Liver (tissue), 9 donors: ENCODE results near the gene ZNF57. TPM values are rescaled to one million over a fixed set of nuclear protein-coding genes. Genes with fewer than 3 reads are reported as not detected.

Source experiments
- DNase-seq: peaks from one replicate; pipeline ENCODE4 v3.0.0-alpha.2; 2017; ENCODE audit warnings: low spot score
- H3K27ac ChIP-seq, 2 donors: one replicate each; pipeline ENCODE4 v1.7.0; 2013; ENCODE audit warnings: inconsistent platforms in 2 of 2, low read length in 2 of 2, control low read depth in 1 of 2, low read depth in 1 of 2, mild to moderate bottlenecking in 1 of 2
- H3K27me3 ChIP-seq, 4 donors: one replicate each; pipeline versions ENCODE4 v1.6.1 to v1.7.0; 2013; ENCODE audit warnings: low read length in 3 of 4, inconsistent platforms in 1 of 4, mild to moderate bottlenecking in 1 of 4, moderate library complexity in 1 of 4; ENCODE audit not compliant: control insufficient read depth in 4 of 4, insufficient read depth in 4 of 4
- H3K36me3 ChIP-seq, 4 donors: one replicate each; pipeline versions ENCODE4 v1.6.1 to v1.7.0; 2013; ENCODE audit warnings: low read length in 3 of 4, mild to moderate bottlenecking in 3 of 4, low read depth in 1 of 4, moderate library complexity in 1 of 4; ENCODE audit not compliant: control insufficient read depth in 4 of 4, insufficient read depth in 3 of 4
- H3K4me1 ChIP-seq, 4 donors: one replicate each; pipeline versions ENCODE4 v1.6.1 to v1.7.0; 2013; ENCODE audit warnings: low read length in 3 of 4, mild to moderate bottlenecking in 3 of 4, moderate library complexity in 1 of 4; ENCODE audit not compliant: control insufficient read depth in 4 of 4, insufficient read depth in 4 of 4
- H3K4me3 ChIP-seq, 3 donors: one replicate each; pipeline versions ENCODE4 v1.6.1 to v1.7.0; 2013; ENCODE audit warnings: low read length in 3 of 3, control low read depth in 1 of 3, low read depth in 1 of 3, mild to moderate bottlenecking in 1 of 3
- H3K9ac ChIP-seq, 2 donors: one replicate each; pipeline ENCODE4 v1.7.0; 2013; ENCODE audit warnings: low read length in 2 of 2, mild to moderate bottlenecking in 2 of 2, moderate library complexity in 2 of 2, control low read depth in 1 of 2, low read depth in 1 of 2
- H3K9me3 ChIP-seq, 4 donors: one replicate each; pipeline versions ENCODE4 v1.6.1 to v1.7.0; 2013; ENCODE audit warnings: low read length in 3 of 4; ENCODE audit not compliant: control insufficient read depth in 4 of 4
- CTCF ChIP-seq: fragments of 150-350 bp; IDR thresholded peaks from 2 replicates; pipeline ENCODE4 v1.5.1; 2017; ENCODE audit warnings: improper control_type of control experiment, low read depth, low read length; ENCODE audit not compliant: missing input control
- EGR1 ChIP-seq, 2 donors: IDR thresholded peaks; 2 replicates each; pipeline ENCODE4 v1.6.1; 2016 to 2018; ENCODE audit warnings: antibody characterized with exemption in 2 of 2, low read depth in 2 of 2
- FOXA1 ChIP-seq: IDR thresholded peaks from 2 replicates; pipeline ENCODE4 v1.6.1; 2016; ENCODE audit warnings: antibody characterized with exemption
- FOXA2 ChIP-seq: IDR thresholded peaks from 2 replicates; pipeline ENCODE4 v1.6.1; 2016; ENCODE audit warnings: antibody characterized with exemption
- GABPA ChIP-seq, 2 donors: IDR thresholded peaks in 1 of 2; conservative IDR thresholded peaks in 1 of 2; 2 replicates each; pipeline ENCODE4 v1.6.1; 2016; ENCODE audit warnings: antibody characterized with exemption in 2 of 2, mild to moderate bottlenecking in 1 of 2, moderate library complexity in 1 of 2
- HNF4A ChIP-seq, 2 donors: conservative IDR thresholded peaks; 2 replicates each; pipeline ENCODE4 v1.6.1; 2016; ENCODE audit warnings: antibody characterized with exemption in 2 of 2, mild to moderate bottlenecking in 2 of 2
- HNF4G ChIP-seq: IDR thresholded peaks from 2 replicates; pipeline ENCODE4 v1.6.1; 2016; ENCODE audit warnings: antibody characterized with exemption
- JUND ChIP-seq, 2 donors: IDR thresholded peaks; 2 replicates each; pipeline ENCODE4 v1.6.1; 2016; ENCODE audit warnings: antibody characterized with exemption in 2 of 2
- MAX ChIP-seq: IDR thresholded peaks from 2 replicates; pipeline ENCODE4 v1.6.1; 2016; ENCODE audit warnings: antibody characterized with exemption
- NR2F2 ChIP-seq: IDR thresholded peaks from 2 replicates; pipeline ENCODE4 v1.6.1; 2016; ENCODE audit warnings: antibody characterized with exemption
- RAD21 ChIP-seq, 2 donors: IDR thresholded peaks; 2 replicates each; pipeline ENCODE4 v1.6.1; 2016; ENCODE audit warnings: antibody characterized with exemption in 2 of 2, mild to moderate bottlenecking in 2 of 2
- RXRA ChIP-seq, 2 donors: IDR thresholded peaks; 2 replicates each; pipeline ENCODE4 v1.6.1; 2017 to 2018; ENCODE audit warnings: antibody characterized with exemption in 2 of 2, mild to moderate bottlenecking in 1 of 2
- SP1 ChIP-seq: IDR thresholded peaks from 2 replicates; pipeline ENCODE4 v1.6.1; 2018; ENCODE audit warnings: antibody characterized with exemption, mild to moderate bottlenecking
- TAF1 ChIP-seq: conservative IDR thresholded peaks from 2 replicates; pipeline ENCODE4 v1.6.1; 2016; ENCODE audit warnings: antibody characterized with exemption, mild to moderate bottlenecking
- YY1 ChIP-seq: IDR thresholded peaks from 2 replicates; pipeline ENCODE4 v1.6.1; 2016; ENCODE audit warnings: antibody characterized with exemption, mild to moderate bottlenecking
- ZBTB33 ChIP-seq: IDR thresholded peaks from 2 replicates; pipeline ENCODE4 v1.6.1; 2016; ENCODE audit warnings: antibody characterized with exemption
- WGBS: extraction: QIAGEN DNeasy Blood & Tissue Kit; methylation state at CpG from one replicate; pipeline ENCODE4 v1.1.7; 2013; 5-methylcytosine and 5-hydroxymethylcytosine counted together
- polyA plus RNA-seq, 2 donors: library from polyadenylated mRNA; stranded (reverse) in 1 of 2; unstranded in 1 of 2; fragments of 200-250 nt in 1 of 2; fragments of >200 nt in 1 of 2; fragmentation: Nextera tagmentation in 1 of 2; extraction: Ambion mirVana in 1 of 2; gene quantifications; one replicate each; pipeline versions ENCODE4 v1.2.1 to v1.2.3, GENCODE V29; 2013 to 2015
- total RNA-seq, 2 donors: library from RNA; depleted of rRNA; stranded (reverse); fragments of >200 nt; gene quantifications; one replicate each; pipeline ENCODE4 v1.2.3, GENCODE V29; 2014
- TF ChIP-seq, protein P1 (sequence below): IDR thresholded peaks from 2 replicates; pipeline ENCODE4 v1.6.1; 2016; ENCODE audit warnings: antibody characterized with exemption, mild to moderate bottlenecking
- TF ChIP-seq, protein P2 (sequence below): IDR thresholded peaks from 2 replicates; pipeline ENCODE4 v1.6.1; 2016; ENCODE audit warnings: antibody characterized with exemption
- donor health status: healthy.
- donor health status: healthy.
- donor health status: healthy.
- donor health status: healthy.
- donor health status: healthy.

Gene ZNF57
- total and polyA plus RNA-seq, 4 donors, result 1.3 to 2.8 (median 1.8) TPM

- DNase-seq, result no peak
- WGBS, result 2% methylated on average over 23 of the region's 23 CpGs
- Histone ChIP-seq H3K4me1 (peaks cover 8 to 17% (median 12%) of the 10 kb centered on the region in 4 donors), H3K27me3 (no peaks in the 10 kb centered on the region), H3K27ac (peak overlapping the region; percentile 92 to 94), H3K36me3 (peaks cover 0 to 2% (median 0%) of the 10 kb centered on the region in 4 donors), H3K4me3 (peak overlapping the region; percentile 64 to 80 (median 78)), H3K9me3 (peaks cover 0 to 2% (median 0%) of the 10 kb centered on the region in 4 donors), H3K9ac (peak overlapping the region; percentile 26 to 63)
- TF ChIP-seq TAF1 (no peak), NR2F2 (no peak)
These were observed 43.7 kb downstream of the ZNF57 start for GRCh38 chr19:2944403-2944774.

DNA sequence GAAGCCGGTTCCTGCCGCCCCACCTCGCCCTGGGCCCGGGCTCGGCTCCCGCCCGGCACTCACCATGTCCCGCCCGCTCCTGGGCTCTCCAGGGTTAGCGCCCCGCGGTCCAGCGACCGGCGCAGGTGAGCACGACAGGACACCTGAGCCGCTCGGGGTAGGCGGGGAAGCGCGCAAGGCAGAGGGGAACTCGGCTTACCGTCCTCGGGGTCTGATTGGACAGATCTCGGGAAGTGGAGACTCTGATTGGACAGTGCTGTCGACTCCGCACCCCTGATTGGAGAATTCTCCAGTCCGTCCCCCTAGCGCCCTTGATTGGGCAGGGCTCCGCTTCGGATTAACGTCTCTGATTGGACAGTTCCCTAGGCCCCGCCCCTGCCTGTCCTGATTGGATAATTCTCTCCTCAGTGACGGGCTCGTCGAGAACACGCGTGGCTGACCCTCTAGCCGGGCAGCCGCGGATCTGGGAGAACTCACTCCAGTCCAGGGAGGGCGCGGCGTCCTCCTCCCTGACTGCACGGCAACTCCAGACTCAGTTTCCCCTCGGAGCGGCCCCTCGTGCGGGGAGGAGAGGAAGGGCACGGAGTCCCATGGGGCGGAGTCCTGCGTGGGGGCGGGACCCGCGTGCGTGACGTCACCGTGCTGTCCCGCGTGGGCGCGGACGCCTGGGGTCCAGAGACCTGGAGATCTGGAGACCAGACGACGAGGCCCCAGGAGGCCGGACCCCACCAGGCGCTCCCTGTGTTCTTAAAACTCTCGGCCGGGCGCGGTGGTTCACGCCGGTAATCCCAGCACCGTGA lies 44.2 kb downstream of the ZNF57 start, which contains the start of gene ZNF77:
Gene ZNF77, minus strand, starts transcription at position 197 of the 800 bp plus-strand sequence. Its CDS starts 131 bp downstream, at position 66.
- Histone ChIP-seq H3K36me3 (no peaks in the 10 kb centered on the region), H3K4me3 (peak within 1 kb of the TSS; percentile 64 to 80 (median 78)), H3K9me3 (no peaks in the 10 kb centered on the region), H3K4me1 (peaks cover 8 to 22% (median 17%) of the 10 kb centered on the region in 4 donors), H3K27ac (peak within 1 kb of the TSS; percentile 92 to 94), H3K9ac (peak within 1 kb of the TSS; percentile 26 to 63), H3K27me3 (no peaks in the 10 kb centered on the region)
- DNase-seq, result peak; percentile 94
- no peak for TF ChIP-seq FOXA1
- no peak for TF ChIP-seq FOXA2
- TF ChIP-seq EGR1 (IDR thresholded peaks at IDR 0.05; ENCODE audit: low read depth in 2 of 2), result peak in 1 of 2 donors; percentile 24
- TF ChIP-seq SP1, result peak; percentile 100
- peak; percentile 55 to 69 for TF ChIP-seq RXRA (IDR thresholded peaks at IDR 0.05)
- peak; percentile 24 for TF ChIP-seq YY1
- TF ChIP-seq, protein P1, sequence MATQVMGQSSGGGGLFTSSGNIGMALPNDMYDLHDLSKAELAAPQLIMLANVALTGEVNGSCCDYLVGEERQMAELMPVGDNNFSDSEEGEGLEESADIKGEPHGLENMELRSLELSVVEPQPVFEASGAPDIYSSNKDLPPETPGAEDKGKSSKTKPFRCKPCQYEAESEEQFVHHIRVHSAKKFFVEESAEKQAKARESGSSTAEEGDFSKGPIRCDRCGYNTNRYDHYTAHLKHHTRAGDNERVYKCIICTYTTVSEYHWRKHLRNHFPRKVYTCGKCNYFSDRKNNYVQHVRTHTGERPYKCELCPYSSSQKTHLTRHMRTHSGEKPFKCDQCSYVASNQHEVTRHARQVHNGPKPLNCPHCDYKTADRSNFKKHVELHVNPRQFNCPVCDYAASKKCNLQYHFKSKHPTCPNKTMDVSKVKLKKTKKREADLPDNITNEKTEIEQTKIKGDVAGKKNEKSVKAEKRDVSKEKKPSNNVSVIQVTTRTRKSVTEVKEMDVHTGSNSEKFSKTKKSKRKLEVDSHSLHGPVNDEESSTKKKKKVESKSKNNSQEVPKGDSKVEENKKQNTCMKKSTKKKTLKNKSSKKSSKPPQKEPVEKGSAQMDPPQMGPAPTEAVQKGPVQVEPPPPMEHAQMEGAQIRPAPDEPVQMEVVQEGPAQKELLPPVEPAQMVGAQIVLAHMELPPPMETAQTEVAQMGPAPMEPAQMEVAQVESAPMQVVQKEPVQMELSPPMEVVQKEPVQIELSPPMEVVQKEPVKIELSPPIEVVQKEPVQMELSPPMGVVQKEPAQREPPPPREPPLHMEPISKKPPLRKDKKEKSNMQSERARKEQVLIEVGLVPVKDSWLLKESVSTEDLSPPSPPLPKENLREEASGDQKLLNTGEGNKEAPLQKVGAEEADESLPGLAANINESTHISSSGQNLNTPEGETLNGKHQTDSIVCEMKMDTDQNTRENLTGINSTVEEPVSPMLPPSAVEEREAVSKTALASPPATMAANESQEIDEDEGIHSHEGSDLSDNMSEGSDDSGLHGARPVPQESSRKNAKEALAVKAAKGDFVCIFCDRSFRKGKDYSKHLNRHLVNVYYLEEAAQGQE, result no peak
- peak in 1 of 2 donors; percentile 22 for TF ChIP-seq RAD21 (IDR thresholded peaks at IDR 0.05)
- TF ChIP-seq CTCF, result peak; percentile 14
- peak in 1 of 2 donors; percentile 7 for TF ChIP-seq HNF4A (conservative IDR thresholded peaks at IDR 0.05)
- peak in 1 of 2 donors; percentile 67 for TF ChIP-seq GABPA (IDR thresholded peaks at IDR 0.05 in 1 of 2, conservative IDR thresholded peaks at IDR 0.05 in 1 of 2)
- peak; percentile 48 for TF ChIP-seq MAX
- TF ChIP-seq TAF1, result peak; percentile 22
- no peak for TF ChIP-seq HNF4G
- peak in 1 of 2 donors; percentile 27 for TF ChIP-seq JUND (IDR thresholded peaks at IDR 0.05)
- peak; percentile 33 for TF ChIP-seq NR2F2
- TF ChIP-seq, protein P2, sequence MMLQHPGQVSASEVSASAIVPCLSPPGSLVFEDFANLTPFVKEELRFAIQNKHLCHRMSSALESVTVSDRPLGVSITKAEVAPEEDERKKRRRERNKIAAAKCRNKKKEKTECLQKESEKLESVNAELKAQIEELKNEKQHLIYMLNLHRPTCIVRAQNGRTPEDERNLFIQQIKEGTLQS, result no peak
- TF ChIP-seq ZBTB33, result no peak
- 2% methylated on average over 74 of the region's 74 CpGs for WGBS
